ENCODE measurements around the gene IGF1.

IGF1 gene

GRCh38 chr12:102408487-102409297 is 71.7 kb downstream of the IGF1 start:
- peak in 1 of 2 donors; percentile 14 for DNase-seq
- peaks cover 33% of the 10 kb centered on the region for H3K27me3 Mint-ChIP-seq
- H3K9me3 Mint-ChIP-seq = no peaks in the 10 kb centered on the region

GRCh38 chr12:102407776-102408486 is 72.4 kb downstream of the IGF1 start:
- Mint-ChIP-seq H3K27me3 (peaks cover 32% of the 10 kb centered on the region), H3K4me1 (peaks cover 20% of the 10 kb centered on the region), H3K4me3 (no peak overlapping the region), H3K9me3 (no peaks in the 10 kb centered on the region), H3K27ac (no peak overlapping the region)
- ATAC-seq (no peak), DNase-seq (no peak)

More at GRCh38 chr12:102408487-102409297, 71.7 kb downstream of the IGF1 start:
- peaks cover 20% of the 10 kb centered on the region for H3K4me1 Mint-ChIP-seq
- no peak overlapping the region for H3K27ac Mint-ChIP-seq
- H3K4me3 Mint-ChIP-seq = peak overlapping the region; percentile 2
- peak; percentile 60 for ATAC-seq

DNA sequence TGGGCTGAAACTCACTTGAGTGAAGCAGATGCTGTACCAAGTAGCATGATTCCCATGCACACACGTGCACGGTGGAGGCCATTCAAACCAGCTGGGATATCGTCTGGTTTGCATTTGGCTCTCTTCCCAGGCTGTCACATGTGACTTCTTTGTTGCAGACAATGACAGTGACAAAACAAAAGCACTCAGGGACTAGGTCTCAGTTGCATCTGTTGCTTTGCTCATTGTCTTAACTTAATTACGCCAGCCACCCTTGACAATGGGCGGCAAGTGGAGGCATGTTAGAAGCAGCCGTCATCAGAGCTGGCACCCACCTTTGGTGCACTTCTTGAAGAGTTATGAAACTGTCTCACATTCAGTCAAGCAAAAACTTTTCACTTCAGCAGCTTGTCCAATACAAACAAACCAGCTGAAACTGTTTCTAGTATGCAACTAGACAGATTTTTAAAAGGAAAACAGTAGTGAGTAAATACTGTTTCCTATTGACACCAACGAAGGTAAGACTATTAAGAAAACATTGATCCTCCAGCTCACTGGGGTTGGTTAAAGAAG is 74.3 kb downstream of the IGF1 start:
- DNase-seq (no peak), ATAC-seq (no peak)
- H3K4me1 Mint-ChIP-seq = peaks cover 20% of the 10 kb centered on the region
- H3K27me3 Mint-ChIP-seq = peaks cover 46% of the 10 kb centered on the region
- no peak overlapping the region for H3K4me3 Mint-ChIP-seq
- H3K9me3 Mint-ChIP-seq = no peaks in the 10 kb centered on the region
- no peak overlapping the region for H3K27ac Mint-ChIP-seq

- Mint-ChIP-seq H3K9me3 (no peaks in the 10 kb centered on the region), H3K27me3 (peaks cover 51% of the 10 kb centered on the region), H3K4me1 (no peaks in the 10 kb centered on the region), H3K4me3 (no peak overlapping the region), H3K27ac (no peak overlapping the region)
- no peak for ATAC-seq
- no peak for DNase-seq
Observed at GRCh38 chr12:102401087-102401486, 79.3 kb downstream of the IGF1 start.

DNA sequence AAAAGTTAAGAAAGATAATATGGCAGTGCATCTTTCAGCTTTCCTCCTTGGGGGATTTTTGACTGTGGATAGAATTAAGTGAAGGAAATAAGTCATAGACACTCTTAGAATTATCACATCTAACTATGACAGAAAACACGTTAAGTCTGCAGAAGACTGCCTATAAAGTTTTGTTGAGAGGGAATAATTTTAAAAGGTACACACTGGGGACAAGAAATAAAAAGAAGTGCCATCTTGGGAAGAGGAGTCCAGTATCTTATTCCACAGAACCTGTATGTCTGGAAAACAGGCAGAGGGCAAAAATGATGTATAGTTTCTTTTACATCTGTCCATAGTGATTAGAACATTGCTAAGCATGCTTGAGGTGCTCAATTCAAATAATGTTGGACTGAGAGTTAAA is 80.7 kb downstream of the IGF1 start:
- Mint-ChIP-seq H3K27ac (no peak overlapping the region), H3K27me3 (peaks cover 50% of the 10 kb centered on the region), H3K4me1 (no peaks in the 10 kb centered on the region), H3K9me3 (no peaks in the 10 kb centered on the region), H3K4me3 (no peak overlapping the region)
- ATAC-seq (no peak), DNase-seq (no peak)

DNA sequence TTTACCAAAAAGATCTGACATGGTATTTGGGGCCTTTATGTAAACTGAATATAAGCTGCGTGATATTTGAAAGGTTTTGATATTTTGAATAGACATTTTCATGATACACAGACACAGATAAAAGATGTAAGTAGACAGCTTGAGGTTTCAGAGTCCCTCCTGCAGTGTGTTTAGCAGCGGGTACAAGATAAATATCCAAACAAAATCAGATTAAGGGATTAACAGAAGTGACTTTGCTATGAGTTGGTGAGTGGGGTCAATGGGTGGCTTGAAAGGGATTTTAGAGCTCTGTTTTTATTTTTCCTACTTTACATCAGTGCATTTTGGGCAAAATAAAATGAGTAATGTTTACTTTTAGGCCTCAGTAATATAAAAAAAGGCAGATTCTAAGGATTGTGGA is 84.1 kb downstream of the IGF1 start:
- Mint-ChIP-seq H3K27ac (no peak overlapping the region), H3K4me3 (no peak overlapping the region), H3K9me3 (no peaks in the 10 kb centered on the region), H3K27me3 (peaks cover 54% of the 10 kb centered on the region), H3K4me1 (no peaks in the 10 kb centered on the region)
- DNase-seq (no peak), ATAC-seq (no peak)

GRCh38 chr12:102394200-102394599 is 86.2 kb downstream of the IGF1 start:
- no peak for ATAC-seq
- no peaks in the 10 kb centered on the region for H3K4me1 Mint-ChIP-seq
- no peak overlapping the region for H3K4me3 Mint-ChIP-seq
- no peak overlapping the region for H3K27ac Mint-ChIP-seq
- no peak for DNase-seq
- H3K9me3 Mint-ChIP-seq = no peaks in the 10 kb centered on the region
- H3K27me3 Mint-ChIP-seq = peaks cover 46% of the 10 kb centered on the region

DNA sequence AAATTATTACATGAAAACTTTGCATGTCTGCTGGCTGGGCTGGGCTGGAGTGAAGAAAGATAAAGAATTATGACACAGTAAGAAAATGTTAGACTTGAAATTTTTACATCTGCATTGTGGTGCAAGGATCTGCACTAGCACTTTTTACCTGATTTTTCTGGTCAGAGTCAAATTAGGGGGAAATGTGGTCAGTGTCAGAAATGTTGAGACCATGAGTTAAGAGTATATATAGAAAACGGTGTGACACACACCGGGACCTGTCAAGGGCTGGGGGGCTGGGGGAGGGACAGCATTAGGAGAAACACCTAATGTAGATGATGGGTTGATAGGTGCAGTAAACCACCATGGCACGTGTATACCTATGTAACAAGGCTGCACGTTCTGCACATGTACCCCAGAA is 90.3 kb downstream of the IGF1 start:
- H3K4me1 Mint-ChIP-seq = no peaks in the 10 kb centered on the region
- peaks cover 56% of the 10 kb centered on the region for H3K27me3 Mint-ChIP-seq
- H3K4me3 Mint-ChIP-seq = no peak overlapping the region
- H3K9me3 Mint-ChIP-seq = no peaks in the 10 kb centered on the region
- H3K27ac Mint-ChIP-seq = no peak overlapping the region
- ATAC-seq = no peak
- no peak for DNase-seq

- H3K4me3 Mint-ChIP-seq = no peak overlapping the region
- DNase-seq (no peak), ATAC-seq (no peak)
- H3K27ac Mint-ChIP-seq = no peak overlapping the region
- peaks cover 62% of the 10 kb centered on the region for H3K27me3 Mint-ChIP-seq
- H3K9me3 Mint-ChIP-seq = peaks cover 6 to 11% of the 10 kb centered on the region in 2 donors
- H3K4me1 Mint-ChIP-seq = no peaks in the 10 kb centered on the region
Observed at GRCh38 chr12:102388469-102388868, 91.9 kb downstream of the IGF1 start.

GRCh38 chr12:102385343-102385742 is 95.0 kb downstream of the IGF1 start:
- Mint-ChIP-seq H3K4me1 (peaks cover 3% of the 10 kb centered on the region), H3K27me3 (peaks cover 60% of the 10 kb centered on the region), H3K4me3 (no peak overlapping the region), H3K9me3 (peaks cover 6 to 26% of the 10 kb centered on the region in 2 donors), H3K27ac (no peak overlapping the region)
- no peak for ATAC-seq
- no peak for DNase-seq

- Mint-ChIP-seq H3K27ac (no peak overlapping the region), H3K27me3 (peaks cover 36% of the 10 kb centered on the region), H3K4me1 (peaks cover 14% of the 10 kb centered on the region), H3K9me3 (peaks cover 3 to 22% of the 10 kb centered on the region in 2 donors), H3K4me3 (no peak overlapping the region)
- ATAC-seq (no peak), DNase-seq (no peak)
Observed at GRCh38 chr12:102379346-102380162, 100.8 kb downstream of the IGF1 start.

- Mint-ChIP-seq H3K9me3 (peaks cover 4 to 17% of the 10 kb centered on the region in 2 donors), H3K27ac (no peak overlapping the region)
Observed at GRCh38 chr12:102376781-102377180, 103.6 kb downstream of the IGF1 start.

DNA sequence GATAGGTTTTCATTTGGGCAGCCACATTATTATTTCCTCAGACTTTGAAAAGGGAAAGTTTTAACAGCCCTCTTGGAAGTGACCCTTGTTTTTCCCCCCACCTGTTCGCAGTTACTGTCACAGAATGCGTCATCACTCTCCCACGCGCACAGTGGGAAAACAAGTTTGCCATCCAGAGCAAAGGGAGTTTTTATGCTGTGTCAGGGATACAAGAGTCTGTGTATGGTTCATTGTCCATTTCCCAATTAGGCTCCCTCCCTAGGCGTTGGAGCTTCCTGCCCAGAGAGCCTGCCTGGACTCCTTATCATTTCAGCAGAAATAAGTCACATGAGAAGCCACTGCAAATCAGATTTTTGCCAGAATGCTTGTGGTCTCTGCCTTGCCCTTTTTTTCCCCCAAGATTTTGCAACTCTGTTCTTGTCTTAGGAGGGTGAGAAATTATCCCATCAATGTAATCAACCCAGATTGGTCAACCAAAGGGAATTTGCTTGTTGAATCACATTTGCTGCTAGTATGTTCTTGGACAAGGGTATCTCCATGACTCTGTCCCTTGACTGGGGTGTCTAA is 104.1 kb downstream of the IGF1 start:
- H3K4me1 Mint-ChIP-seq = peaks cover 28% of the 10 kb centered on the region
- no peak overlapping the region for H3K27ac Mint-ChIP-seq
- DNase-seq (no peak), ATAC-seq (no peak)
- peaks cover 10% of the 10 kb centered on the region for H3K27me3 Mint-ChIP-seq
- H3K9me3 Mint-ChIP-seq = peaks cover 4 to 17% of the 10 kb centered on the region in 2 donors
- H3K4me3 Mint-ChIP-seq = no peak overlapping the region

More at GRCh38 chr12:102376781-102377180, 103.6 kb downstream of the IGF1 start:
- Mint-ChIP-seq H3K27me3 (peaks cover 15% of the 10 kb centered on the region), H3K4me3 (no peak overlapping the region), H3K4me1 (peaks cover 23% of the 10 kb centered on the region)
- DNase-seq (no peak), ATAC-seq (no peak)

DNA sequence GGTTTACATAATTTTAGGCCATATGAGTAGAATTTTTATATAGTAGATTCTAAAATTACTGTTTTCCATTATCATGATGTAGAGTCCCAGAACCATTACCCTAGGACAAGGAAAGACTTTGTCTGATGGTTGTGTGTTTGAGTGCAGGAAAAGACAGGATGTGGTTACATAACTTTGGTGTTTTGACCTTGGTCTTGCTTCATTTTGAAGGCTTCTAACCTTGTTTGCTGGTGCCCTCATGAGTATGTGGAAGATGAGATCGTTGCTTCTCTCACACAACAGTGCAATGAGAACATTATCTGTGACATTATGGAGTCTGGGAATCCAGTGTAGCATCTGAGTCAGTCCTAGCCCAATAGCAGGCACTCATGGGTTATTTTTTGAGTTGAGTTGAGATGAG is 106.2 kb downstream of the IGF1 start:
- ATAC-seq = no peak
- DNase-seq = no peak
- Mint-ChIP-seq H3K27ac (no peak overlapping the region), H3K4me3 (no peak overlapping the region), H3K9me3 (peaks cover 4 to 16% of the 10 kb centered on the region in 2 donors), H3K27me3 (peaks cover 8% of the 10 kb centered on the region), H3K4me1 (peaks cover 19% of the 10 kb centered on the region)

- no peak overlapping the region for H3K27ac Mint-ChIP-seq
- peaks cover 19% of the 10 kb centered on the region for H3K4me1 Mint-ChIP-seq
- no peak overlapping the region for H3K4me3 Mint-ChIP-seq
Observed at GRCh38 chr12:102372087-102372486, 108.3 kb downstream of the IGF1 start.

More at GRCh38 chr12:102372087-102372486, 108.3 kb downstream of the IGF1 start:
- DNase-seq (no peak), ATAC-seq (no peak)
- Mint-ChIP-seq H3K27me3 (peaks cover 11% of the 10 kb centered on the region), H3K9me3 (peaks cover 8 to 36% of the 10 kb centered on the region in 2 donors)

All from stimulated activated naive CD8-positive, alpha-beta T cell treated with anti-CD3 and anti-CD28 coated beads, Interleukin-15, amount 100 ng/mL, for 72 hours (primary cell).